GM23338 (cell line): ENCODE data around the gene GPHA2. TPM values are rescaled to one million over a fixed set of nuclear protein-coding genes. Genes with fewer than 3 reads are reported as not detected.

Experiments used
- ATAC-seq: fragments of 200-7000 bp; cut with Tn5 transposase; 3 replicates; pipeline ENCODE4 v1.9.1; 2020
- DNase-seq: peaks from one replicate; pipeline ENCODE4 v3.0.0-alpha.2; 2015; ENCODE audit warnings: low spot score
- H2AFZ ChIP-seq: fragments of 200-600 bp; sonication (generic); 2 replicates; pipeline ENCODE4 v1.8.0; 2016; ENCODE audit warnings: antibody characterized with exemption, mild to moderate bottlenecking, moderate library complexity
- H3F3A ChIP-seq: fragments of 200-600 bp; sonication (generic); replicated peaks from 2 replicates; pipeline ENCODE4 v1.8.0; 2017; ENCODE audit warnings: antibody characterized with exemption, mixed run types, low read depth
- H3K27ac ChIP-seq: fragments of 200-600 bp; sonication (generic); 2 replicates; pipeline ENCODE4 v1.6.1; 2016; ENCODE audit warnings: low read depth
- H3K27me3 ChIP-seq: fragments of 200-600 bp; sonication (generic); 2 replicates; pipeline ENCODE4 v1.8.0; 2016; ENCODE audit warnings: mild to moderate bottlenecking, mixed run types, moderate library complexity; ENCODE audit not compliant: insufficient read depth
- H3K36me3 ChIP-seq: fragments of 200-600 bp; sonication (generic); 2 replicates; pipeline ENCODE4 v1.8.0; 2016; ENCODE audit warnings: mild to moderate bottlenecking; ENCODE audit not compliant: insufficient read depth
- H3K4me1 ChIP-seq: fragments of 200-600 bp; sonication (generic); 2 replicates; pipeline ENCODE4 v1.8.0; 2016; ENCODE audit warnings: mild to moderate bottlenecking, moderate library complexity; ENCODE audit not compliant: insufficient read depth
- H3K4me2 ChIP-seq: fragments of 200-600 bp; sonication (generic); 2 replicates; pipeline ENCODE4 v1.7.1; 2017; ENCODE audit warnings: mixed run types
- H3K4me3 ChIP-seq: fragments of 200-600 bp; sonication (generic); 2 replicates; pipeline ENCODE4 v1.6.1; 2016; ENCODE audit warnings: mixed run types
- H3K79me2 ChIP-seq: fragments of 200-600 bp; sonication (generic); replicated peaks from 2 replicates; pipeline ENCODE4 v1.8.0; 2017; ENCODE audit warnings: mild to moderate bottlenecking; ENCODE audit not compliant: insufficient read depth
- H3K9me2 ChIP-seq: fragments of 200-600 bp; sonication (generic); 2 replicates; pipeline ENCODE4 v1.8.0; 2017; ENCODE audit not compliant: insufficient read depth
- H4K20me1 ChIP-seq: fragments of 200-600 bp; sonication (generic); replicated peaks from 2 replicates; pipeline ENCODE4 v1.8.0; 2017; ENCODE audit warnings: mild to moderate bottlenecking; ENCODE audit not compliant: insufficient read depth
- H3K27ac Mint-ChIP-seq: 2 replicates; pipeline ENCODE4 v1.8.0; 2020; ENCODE audit warnings: inconsistent platforms, mild to moderate bottlenecking, moderate library complexity, mixed read lengths
- H3K27me3 Mint-ChIP-seq: 3 replicates; pipeline ENCODE4 v1.8.0; 2022; ENCODE audit warnings: low read depth, mild to moderate bottlenecking, moderate library complexity, mixed read lengths, inconsistent platforms; ENCODE audit not compliant: insufficient read depth, poor library complexity
- H3K36me3 Mint-ChIP-seq: 3 replicates; pipeline ENCODE4 v1.8.0; 2021; ENCODE audit warnings: low read depth, mild to moderate bottlenecking, inconsistent platforms, moderate library complexity, mixed read lengths
- H3K4me1 Mint-ChIP-seq: 3 replicates; pipeline ENCODE4 v1.8.0; 2020; ENCODE audit warnings: mild to moderate bottlenecking, inconsistent platforms, mixed read lengths
- H3K4me3 Mint-ChIP-seq: 3 replicates; pipeline ENCODE4 v1.8.0; 2021; ENCODE audit warnings: moderate library complexity, mild to moderate bottlenecking, inconsistent platforms, mixed read lengths
- H3K9me3 Mint-ChIP-seq: 3 replicates; pipeline ENCODE4 v1.8.0; 2020; ENCODE audit warnings: moderate library complexity, mild to moderate bottlenecking, inconsistent platforms, mixed read lengths
- CREB1 ChIP-seq: fragments of 250-450 bp; sonication (Bioruptor Pico); IDR thresholded peaks from 2 replicates; pipeline ENCODE4 v1.5.0; 2020; ENCODE audit warnings: low read depth, mild to moderate bottlenecking, moderate library complexity
- CTCF ChIP-seq, 2 experiments: fragments of 200-600 bp in 1 of 2; sonication (generic) in 1 of 2; conservative IDR thresholded peaks; 2 replicates each; pipeline versions ENCODE4 v1.5.1 to v1.6.1; 2016 to 2017; ENCODE audit warnings: antibody characterized with exemption in 2 of 2, low read depth in 2 of 2, mild to moderate bottlenecking in 2 of 2, moderate library complexity in 1 of 2
- ETS1 ChIP-seq: IDR thresholded peaks from 2 replicates; pipeline ENCODE4 v1.6.1; 2016; ENCODE audit warnings: antibody characterized with exemption
- EZH2 ChIP-seq: fragments of 200-600 bp; sonication (generic); IDR thresholded peaks from one replicate; pipeline ENCODE4 v1.8.0; 2017; ENCODE audit warnings: antibody characterized with exemption, mild to moderate bottlenecking, low read depth; ENCODE audit not compliant: unreplicated experiment
- JUNB ChIP-seq: IDR thresholded peaks from one replicate; pipeline ENCODE4 v1.6.1; 2016; ENCODE audit warnings: antibody characterized with exemption; ENCODE audit not compliant: unreplicated experiment
- NANOG ChIP-seq: IDR thresholded peaks from 2 replicates; pipeline ENCODE4 v1.6.1; 2016; ENCODE audit warnings: antibody characterized with exemption, borderline replicate concordance
- POLR2AphosphoS5 ChIP-seq: IDR thresholded peaks from 2 replicates; pipeline ENCODE4 v1.6.1; 2016; ENCODE audit warnings: antibody characterized with exemption, low read depth
- STAT1 ChIP-seq: IDR thresholded peaks from one replicate; pipeline ENCODE4 v1.6.1; 2016; ENCODE audit warnings: antibody characterized with exemption; ENCODE audit not compliant: unreplicated experiment
- ZNF114 ChIP-seq: fragments of 250-450 bp; sonication (Bioruptor Pico); IDR thresholded peaks from 2 replicates; pipeline ENCODE4 v1.5.0; 2020; ENCODE audit warnings: mild to moderate bottlenecking, moderate library complexity
- ZNF331 ChIP-seq: fragments of 250-450 bp; sonication (Bioruptor Pico); IDR thresholded peaks from 2 replicates; pipeline ENCODE4 v1.5.0; 2020; ENCODE audit warnings: low read depth, mild to moderate bottlenecking, moderate library complexity
- ZNF462 ChIP-seq: fragments of 250-450 bp; sonication (Bioruptor Pico); IDR thresholded peaks from 2 replicates; pipeline ENCODE4 v1.5.0; 2020; ENCODE audit warnings: mild to moderate bottlenecking, moderate library complexity
- polyA plus RNA-seq: library from polyadenylated mRNA; unstranded; fragments of >200 nt; fragmentation: Nextera tagmentation; extraction: Ambion mirVana; gene quantifications from 2 replicates; pipeline ENCODE4 v1.2.1, GENCODE V29; 2016
- total RNA-seq: library from RNA; depleted of rRNA; stranded (reverse); fragments of >200 nt; shearing (Covaris generic); gene quantifications from 2 replicates; pipeline ENCODE4 v1.2.3, GENCODE V29; 2014
- TF ChIP-seq, protein P1 (sequence below): IDR thresholded peaks from one replicate; pipeline ENCODE4 v1.6.1; 2018; ENCODE audit warnings: antibody characterized with exemption; ENCODE audit not compliant: unreplicated experiment

GPHA2 gene
- total and polyA plus RNA-seq, 2 experiments from 2014 or later = 0.83 to 1.8 TPM

- Histone ChIP-seq H3F3A (no peaks in the 10 kb centered on the region), H3K27me3 (no peaks in the 10 kb centered on the region), H3K4me3 (no peak overlapping the region), H3K36me3 (no peaks in the 10 kb centered on the region), H3K79me2 (no peaks in the 10 kb centered on the region), H3K9me2 (no peaks in the 10 kb centered on the region), H3K4me1 (no peaks in the 10 kb centered on the region), H3K27ac (no peak overlapping the region), H3K4me2 (no peak overlapping the region), H4K20me1 (no peaks in the 10 kb centered on the region; the same call in none of the 2 replicates), H2AFZ (no peak overlapping the region)
- peaks cover 13% of the 10 kb centered on the region for H3K27me3 Mint-ChIP-seq
- H3K4me3 Mint-ChIP-seq = no peak overlapping the region
- DNase-seq (no peak), ATAC-seq (no peak)
- H3K27ac Mint-ChIP-seq = no peak overlapping the region
- no peaks in the 10 kb centered on the region for H3K36me3 Mint-ChIP-seq
- TF ChIP-seq CTCF (conservative IDR thresholded peaks at IDR 0.05; ENCODE audit: low read depth in 2 of 2) = no peak
- TF ChIP-seq ZNF331 (CRISPR knock-in tag) = no peak
- TF ChIP-seq STAT1 = no peak
- TF ChIP-seq NANOG = no peak
- TF ChIP-seq POLR2AphosphoS5 = no peak
- TF ChIP-seq, protein P1, sequence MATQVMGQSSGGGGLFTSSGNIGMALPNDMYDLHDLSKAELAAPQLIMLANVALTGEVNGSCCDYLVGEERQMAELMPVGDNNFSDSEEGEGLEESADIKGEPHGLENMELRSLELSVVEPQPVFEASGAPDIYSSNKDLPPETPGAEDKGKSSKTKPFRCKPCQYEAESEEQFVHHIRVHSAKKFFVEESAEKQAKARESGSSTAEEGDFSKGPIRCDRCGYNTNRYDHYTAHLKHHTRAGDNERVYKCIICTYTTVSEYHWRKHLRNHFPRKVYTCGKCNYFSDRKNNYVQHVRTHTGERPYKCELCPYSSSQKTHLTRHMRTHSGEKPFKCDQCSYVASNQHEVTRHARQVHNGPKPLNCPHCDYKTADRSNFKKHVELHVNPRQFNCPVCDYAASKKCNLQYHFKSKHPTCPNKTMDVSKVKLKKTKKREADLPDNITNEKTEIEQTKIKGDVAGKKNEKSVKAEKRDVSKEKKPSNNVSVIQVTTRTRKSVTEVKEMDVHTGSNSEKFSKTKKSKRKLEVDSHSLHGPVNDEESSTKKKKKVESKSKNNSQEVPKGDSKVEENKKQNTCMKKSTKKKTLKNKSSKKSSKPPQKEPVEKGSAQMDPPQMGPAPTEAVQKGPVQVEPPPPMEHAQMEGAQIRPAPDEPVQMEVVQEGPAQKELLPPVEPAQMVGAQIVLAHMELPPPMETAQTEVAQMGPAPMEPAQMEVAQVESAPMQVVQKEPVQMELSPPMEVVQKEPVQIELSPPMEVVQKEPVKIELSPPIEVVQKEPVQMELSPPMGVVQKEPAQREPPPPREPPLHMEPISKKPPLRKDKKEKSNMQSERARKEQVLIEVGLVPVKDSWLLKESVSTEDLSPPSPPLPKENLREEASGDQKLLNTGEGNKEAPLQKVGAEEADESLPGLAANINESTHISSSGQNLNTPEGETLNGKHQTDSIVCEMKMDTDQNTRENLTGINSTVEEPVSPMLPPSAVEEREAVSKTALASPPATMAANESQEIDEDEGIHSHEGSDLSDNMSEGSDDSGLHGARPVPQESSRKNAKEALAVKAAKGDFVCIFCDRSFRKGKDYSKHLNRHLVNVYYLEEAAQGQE = no peak
- TF ChIP-seq ZNF114 (CRISPR knock-in tag) = no peak
- TF ChIP-seq ETS1 = no peak
- TF ChIP-seq EZH2 = no peak
- no peak for TF ChIP-seq ZNF462 (CRISPR knock-in tag)
- TF ChIP-seq CREB1 (CRISPR knock-in tag) = no peak
- TF ChIP-seq JUNB = no peak
- no peaks in the 10 kb centered on the region for H3K9me3 Mint-ChIP-seq
- no peaks in the 10 kb centered on the region for H3K4me1 Mint-ChIP-seq
Observed at GRCh38 chr11:64900774-64901173, 34.9 kb downstream of the GPHA2 start.
